IMR-90 (cell line): ENCODE measurements around the gene OR51A4. TPM values are rescaled to one million over a fixed set of nuclear protein-coding genes. Genes with fewer than 3 reads are reported as not detected.

Experiments
- ATAC-seq: fragments of 200-7000 bp; cut with Tn5 transposase; 2 replicates; pipeline ENCODE4 v1.9.1; 2020; ENCODE audit warnings: low read depth, mild to moderate bottlenecking, moderate library complexity
- BruUV-seq: library from RNA; stranded (reverse); fragments of 400-500 nt; replicated peaks from 2 replicates; lab custom pipeline; 2021; lab: Mats Ljungman, UMichigan
- CTCF ChIA-PET: fragments of 300-600 bp; formaldehyde crosslinking; extraction: SDS; loops from one replicate; lab custom pipeline; 2021; ENCODE audit warnings: antibody characterized with exemption; lab: Yijun Ruan, JAX
- POLR2A ChIA-PET: fragments of 300-600 bp; sonication (Branson Sonifier 250); formaldehyde crosslinking; loops from one replicate; lab custom pipeline; 2022; ENCODE audit warnings: antibody characterized with exemption; ENCODE audit not compliant: unreplicated experiment; lab: Charles Lee
- DNase-seq: peaks from one replicate; pipeline ENCODE4 v3.0.0; 2013
- H2AFZ ChIP-seq: replicated peaks from 2 replicates; pipeline ENCODE3; 2013; ENCODE audit warnings: low read length, mild to moderate bottlenecking; ENCODE audit not compliant: poor library complexity
- H2AK5ac ChIP-seq: 2 replicates; pipeline ENCODE4 v1.6.1; 2013; ENCODE audit warnings: low read depth, low read length, inconsistent platforms
- H2AK9ac ChIP-seq: replicated peaks from 2 replicates; pipeline ENCODE3; 2013; ENCODE audit warnings: mild to moderate bottlenecking, low read depth, low read length, moderate library complexity; ENCODE audit not compliant: poor library complexity
- H2BK120ac ChIP-seq: 2 replicates; pipeline ENCODE4 v1.6.1; 2013; ENCODE audit warnings: low read depth, low read length, inconsistent platforms
- H2BK15ac ChIP-seq: 3 replicates; pipeline ENCODE4 v1.6.1; 2013; ENCODE audit warnings: low read depth, low read length, inconsistent platforms
- H2BK20ac ChIP-seq: 2 replicates; pipeline ENCODE4 v1.6.1; 2013; ENCODE audit warnings: low read depth, mild to moderate bottlenecking, inconsistent platforms, low read length, moderate library complexity
- H2BK5ac ChIP-seq: 2 replicates; pipeline ENCODE4 v1.6.1; 2013; ENCODE audit warnings: mild to moderate bottlenecking, low read depth, low read length, inconsistent platforms; ENCODE audit not compliant: poor library complexity, severe bottlenecking
- H3K14ac ChIP-seq: replicated peaks from 2 replicates; pipeline ENCODE4 v1.6.1; 2013; ENCODE audit warnings: low read depth, low read length, inconsistent platforms
- H3K18ac ChIP-seq: 2 replicates; pipeline ENCODE4 v1.6.1; 2013; ENCODE audit warnings: low read depth, low read length, control low read depth
- H3K23ac ChIP-seq: 2 replicates; pipeline ENCODE4 v1.6.1; 2013; ENCODE audit warnings: low read depth, low read length, inconsistent platforms
- H3K27ac ChIP-seq: 2 replicates; pipeline ENCODE4 v1.5.1; 2013; ENCODE audit warnings: mild to moderate bottlenecking, control low read depth, low read length; ENCODE audit not compliant: insufficient read depth
- H3K27me3 ChIP-seq: 2 replicates; pipeline ENCODE4 v1.6.1; 2013; ENCODE audit warnings: low read length; ENCODE audit not compliant: control insufficient read depth, insufficient read depth
- H3K36me3 ChIP-seq: 2 replicates; pipeline ENCODE4 v1.6.1; 2013; ENCODE audit warnings: low read length, mixed read lengths; ENCODE audit not compliant: control insufficient read depth, insufficient read depth
- H3K4ac ChIP-seq: 2 replicates; pipeline ENCODE4 v1.6.1; 2013; ENCODE audit warnings: low read depth, low read length, inconsistent platforms
- H3K4me1 ChIP-seq: 2 replicates; pipeline ENCODE4 v1.6.1; 2013; ENCODE audit warnings: low read length, mixed read lengths; ENCODE audit not compliant: control insufficient read depth, insufficient read depth
- H3K4me2 ChIP-seq: 2 replicates; pipeline ENCODE4 v1.6.1; 2013; ENCODE audit warnings: low read depth, mild to moderate bottlenecking, control low read depth, low read length, moderate library complexity
- H3K4me3 ChIP-seq: 2 replicates; pipeline ENCODE4 v1.5.1; 2013; ENCODE audit warnings: low read depth, mild to moderate bottlenecking, control low read depth, low read length, moderate library complexity; ENCODE audit not compliant: insufficient read depth
- H3K56ac ChIP-seq: 2 replicates; pipeline ENCODE4 v1.6.1; 2013; ENCODE audit warnings: low read length, inconsistent platforms; ENCODE audit not compliant: insufficient read depth; ENCODE audit errors: extremely low read depth
- H3K79me1 ChIP-seq, 2 experiments: 2 replicates each; pipeline ENCODE4 v1.6.1; 2013; ENCODE audit warnings: low read length in 2 of 2, inconsistent platforms in 1 of 2, low read depth in 1 of 2
- H3K9ac ChIP-seq: 2 replicates; pipeline ENCODE4 v1.6.1; 2013; ENCODE audit warnings: low read depth, low read length, control low read depth
- H3K9me1 ChIP-seq: 2 replicates; pipeline ENCODE4 v1.6.1; 2013; ENCODE audit warnings: low read length, inconsistent platforms; ENCODE audit not compliant: insufficient read depth
- H3K9me3 ChIP-seq: 2 replicates; pipeline ENCODE4 v1.6.1; 2013; ENCODE audit warnings: low read length; ENCODE audit not compliant: control insufficient read depth, insufficient read depth
- H4K20me1 ChIP-seq: 2 replicates; pipeline ENCODE4 v1.6.1; 2013; ENCODE audit warnings: low read length, inconsistent platforms; ENCODE audit not compliant: insufficient read depth
- H4K5ac ChIP-seq: 2 replicates; pipeline ENCODE4 v1.6.1; 2013; ENCODE audit warnings: mild to moderate bottlenecking, low read depth, low read length, control low read depth
- H4K8ac ChIP-seq, 2 experiments: 2 replicates each; pipeline ENCODE4 v1.6.1; 2013; ENCODE audit warnings: low read depth in 2 of 2, low read length in 2 of 2, control low read depth in 1 of 2, inconsistent platforms in 1 of 2
- H4K91ac ChIP-seq: 2 replicates; pipeline ENCODE4 v1.6.1; 2013; ENCODE audit warnings: low read depth, low read length, inconsistent platforms; ENCODE audit not compliant: insufficient read depth
- BHLHE40 ChIP-seq: fragments of 150-350 bp; IDR thresholded peaks from 2 replicates; pipeline ENCODE4 v1.6.1; 2016; ENCODE audit warnings: mild to moderate bottlenecking, low read depth, low read length
- CEBPB ChIP-seq: IDR thresholded peaks from 2 replicates; pipeline ENCODE4 v1.6.1; 2012; ENCODE audit warnings: low read depth, low read length, improper control_type of control experiment
- CHD1 ChIP-seq: IDR thresholded peaks from 2 replicates; pipeline ENCODE4 v1.6.1; 2012; ENCODE audit warnings: low read depth, low read length, improper control_type of control experiment
- CTCF ChIP-seq: conservative IDR thresholded peaks from 2 replicates; pipeline ENCODE4 v1.5.1; 2012; ENCODE audit warnings: mild to moderate bottlenecking, low read depth, low read length, improper control_type of control experiment
- FOS ChIP-seq: fragments of 150-350 bp; IDR thresholded peaks from 2 replicates; pipeline ENCODE4 v1.6.1; 2016; ENCODE audit warnings: low read depth, low read length
- MAFK ChIP-seq: IDR thresholded peaks from 2 replicates; pipeline ENCODE4 v1.6.1; 2012; ENCODE audit warnings: low read depth, low read length, improper control_type of control experiment
- MAZ ChIP-seq: IDR thresholded peaks from 2 replicates; pipeline ENCODE4 v1.6.1; 2012; ENCODE audit warnings: low read depth, mild to moderate bottlenecking, low read length, improper control_type of control experiment, moderate library complexity, borderline replicate concordance
- MXI1 ChIP-seq: IDR thresholded peaks from 2 replicates; pipeline ENCODE4 v1.6.1; 2012; ENCODE audit warnings: low read depth, mild to moderate bottlenecking, low read length, moderate library complexity, borderline replicate concordance
- NFE2L2 ChIP-seq: fragments of 150-350 bp; IDR thresholded peaks from 2 replicates; pipeline ENCODE4 v1.6.1; 2016; ENCODE audit warnings: low read depth, mild to moderate bottlenecking, low read length
- POLR2A ChIP-seq: IDR thresholded peaks from 2 replicates; pipeline ENCODE4 v1.6.1; 2012; ENCODE audit warnings: mild to moderate bottlenecking, low read depth, low read length
- RAD21 ChIP-seq: IDR thresholded peaks from 2 replicates; pipeline ENCODE4 v1.6.1; 2012; ENCODE audit warnings: low read length, improper control_type of control experiment
- RCOR1 ChIP-seq: IDR thresholded peaks from 2 replicates; pipeline ENCODE4 v1.6.1; 2012; ENCODE audit warnings: mild to moderate bottlenecking, low read length, improper control_type of control experiment; ENCODE audit not compliant: insufficient replicate concordance
- RFX5 ChIP-seq: IDR thresholded peaks from 2 replicates; pipeline ENCODE4 v1.8.0; 2012; ENCODE audit warnings: low read depth, mild to moderate bottlenecking, low read length, moderate library complexity
- SMC3 ChIP-seq: fragments of 150-350 bp; IDR thresholded peaks from 2 replicates; pipeline ENCODE4 v1.6.1; 2016; ENCODE audit warnings: low read depth, mild to moderate bottlenecking, antibody characterized with exemption, low read length, moderate library complexity
- USF2 ChIP-seq: fragments of 150-350 bp; IDR thresholded peaks from 2 replicates; pipeline ENCODE4 v1.6.1; 2017; ENCODE audit warnings: mild to moderate bottlenecking, antibody characterized with exemption, low read length, low read depth
- WGBS, 2 experiments: methylation state at CpG; one replicate each; pipeline versions ENCODE4 v1.1.5 to v1.1.7; 2013; ENCODE audit warnings: missing lambda C conversion rate in 2 of 2; ENCODE audit not compliant: insufficient read length in 1 of 2; ENCODE audit errors: extremely low coverage in 2 of 2; 5-methylcytosine and 5-hydroxymethylcytosine counted together
- dilution Hi-C: fragments of 300-500 bp; cut with HindIII; formaldehyde crosslinking; loops from one replicate; pipeline ENCODE4 v1.14.3; 2018; ENCODE audit warnings: low sequenced_read_pairs; ENCODE audit not compliant: unreplicated experiment
- in situ Hi-C: fragments of 300-500 bp; cut with MboI; formaldehyde crosslinking; loops from 3 replicates; pipeline ENCODE4 v1.14.3; 2019; ENCODE audit warnings: low sequenced_read_pairs, inconsistent platforms, mixed read lengths
- intact Hi-C: fragments of 100-400 bp; cut with micrococcal nuclease; formaldehyde crosslinking; loops from 2 replicates; pipeline ENCODE4 v1.10.0; 2022
- polyA plus RNA-seq, 3 experiments: library from polyadenylated mRNA; depleted of rRNA; stranded (reverse); fragments of >200 nt; gene quantifications; 2 replicates each; pipeline ENCODE4 v1.2.3, GENCODE V29; 2012; ENCODE audit warnings: low replicate concordance in 1 of 3
- total RNA-seq: library from RNA; depleted of rRNA; stranded (reverse); fragments of >200 nt; gene quantifications from 2 replicates; pipeline ENCODE4 v1.2.3, GENCODE V29; 2012
- TF ChIP-seq, protein P1 (sequence below): fragments of 150-350 bp; IDR thresholded peaks from 2 replicates; pipeline ENCODE4 v1.6.1; 2016; ENCODE audit warnings: low read depth, mild to moderate bottlenecking, low read length, moderate library complexity, borderline replicate concordance

OR51A4 gene
- total and polyA plus RNA-seq, 2 of the 4 experiments (the other 2 are of a cell fraction) = not detected

DNA sequence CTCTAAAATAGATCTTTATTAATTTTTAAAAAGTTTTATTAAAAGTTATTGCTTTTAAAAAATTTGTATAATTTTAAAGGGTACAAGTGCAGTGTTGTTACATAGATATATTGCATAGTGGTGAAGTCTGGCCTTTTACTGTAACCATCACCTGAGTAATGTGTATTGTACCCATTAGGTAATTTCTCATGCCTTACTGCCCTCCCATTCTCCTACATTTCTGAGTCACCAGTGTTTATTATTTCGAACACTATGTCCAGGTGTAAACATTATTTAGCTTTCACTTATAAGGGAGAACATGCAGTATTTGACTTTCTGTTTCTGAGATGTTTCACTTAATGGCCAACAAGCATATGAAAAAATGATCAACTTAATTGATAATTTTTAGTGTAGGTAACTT lies 25.6 kb downstream of the OR51A4 start:
- H3K9me3 ChIP-seq = no peaks in the 10 kb centered on the region
- no peak overlapping the region for H2BK120ac ChIP-seq
- H2AK9ac ChIP-seq = no peak overlapping the region
- H3K4me3 ChIP-seq = no peak overlapping the region
- no peak for ATAC-seq
- H4K8ac ChIP-seq = no peak overlapping the region
- DNase-seq = no peak
- no peaks in the 10 kb centered on the region for H4K20me1 ChIP-seq
- H2BK5ac ChIP-seq = no peak overlapping the region
- H2BK20ac ChIP-seq = no peak overlapping the region
- H4K91ac ChIP-seq = no peak overlapping the region
- TF ChIP-seq MAFK (no peak), FOS (no peak), NFE2L2 (no peak), POLR2A (no peak), SMC3 (no peak), RCOR1 (no peak), RAD21 (no peak), CTCF (no peak), MAZ (no peak), MXI1 (no peak), RFX5 (no peak), USF2 (no peak), BHLHE40 (no peak), CHD1 (no peak), CEBPB (no peak)
- TF ChIP-seq, protein P1, sequence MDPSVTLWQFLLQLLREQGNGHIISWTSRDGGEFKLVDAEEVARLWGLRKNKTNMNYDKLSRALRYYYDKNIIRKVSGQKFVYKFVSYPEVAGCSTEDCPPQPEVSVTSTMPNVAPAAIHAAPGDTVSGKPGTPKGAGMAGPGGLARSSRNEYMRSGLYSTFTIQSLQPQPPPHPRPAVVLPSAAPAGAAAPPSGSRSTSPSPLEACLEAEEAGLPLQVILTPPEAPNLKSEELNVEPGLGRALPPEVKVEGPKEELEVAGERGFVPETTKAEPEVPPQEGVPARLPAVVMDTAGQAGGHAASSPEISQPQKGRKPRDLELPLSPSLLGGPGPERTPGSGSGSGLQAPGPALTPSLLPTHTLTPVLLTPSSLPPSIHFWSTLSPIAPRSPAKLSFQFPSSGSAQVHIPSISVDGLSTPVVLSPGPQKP = no peak
- no peak overlapping the region for H2BK15ac ChIP-seq
- no peak overlapping the region for H3K56ac ChIP-seq
- no peaks in the 10 kb centered on the region for H3K9me1 ChIP-seq
- no peak overlapping the region for H3K23ac ChIP-seq
- H2AK5ac ChIP-seq = no peak overlapping the region
- no peaks in the 10 kb centered on the region for H3K36me3 ChIP-seq
- peaks cover 2% of the 10 kb centered on the region; the same call in 1 of the 2 replicates for H3K27me3 ChIP-seq
- no peak overlapping the region for H3K18ac ChIP-seq
- no peak overlapping the region for H3K9ac ChIP-seq
- H2AFZ ChIP-seq = no peak overlapping the region
- intact Hi-C loops (no loop called here), in situ Hi-C loops (no loop called here), dilution Hi-C loops (no loop called here)
- ChIA-PET CTCF (no interaction called here), POLR2A (no interaction called here)
- no peaks in the 10 kb centered on the region; the same call in 1 of the 2 replicates for H3K4me1 ChIP-seq
- no peak overlapping the region for H3K27ac ChIP-seq
- no peak overlapping the region for H4K5ac ChIP-seq
- no peak overlapping the region for H3K4me2 ChIP-seq
- H3K79me1 ChIP-seq = no peaks in the 10 kb centered on the region
- no TSS peak for BruUV-seq
- no peak overlapping the region for H3K14ac ChIP-seq
- WGBS, 2 experiments = no CpG with 5 or more reads among the region's 1 CpG
- H3K4ac ChIP-seq = no peak overlapping the region
